Keratinocyte (primary cell): ENCODE results near the gene TNXB. TPM values are rescaled to one million over a fixed set of nuclear protein-coding genes. Genes with fewer than 3 reads are reported as not detected.
"Not testable (repeated sequence)": the region's sequence is repeated elsewhere in the genome, so short reads cannot be mapped to it uniquely, and the experiment has no call there.

Experiments
- DNase-seq: peaks from one replicate; pipeline ENCODE4 v3.0.0-alpha.2; 2011; ENCODE audit warnings: low read depth, missing footprints, low spot score
- FAIRE-seq: peaks from 2 replicates; lab custom pipeline; 2011; peaks lifted over from hg19 to GRCh38; lab: Jason Lieb, UNC
- H2AFZ ChIP-seq: 2 replicates; pipeline ENCODE4 v1.6.0; 2012; ENCODE audit warnings: low read length, control low read depth, inconsistent platforms; ENCODE audit not compliant: control insufficient read depth
- H3K27ac ChIP-seq: 2 replicates; pipeline ENCODE4 v1.5.1; 2011; ENCODE audit warnings: low read length; ENCODE audit not compliant: control insufficient read depth, insufficient read depth
- H3K27me3 ChIP-seq: 3 replicates; pipeline ENCODE4 v1.6.0; 2011; ENCODE audit warnings: low read length; ENCODE audit not compliant: control insufficient read depth, insufficient read depth; ENCODE audit errors: extremely low read depth
- H3K36me3 ChIP-seq, 2 experiments: 2 replicates in 1 of 2; 3 replicates in 1 of 2; pipeline ENCODE4 v1.5.1; 2011; ENCODE audit warnings: low read length in 2 of 2, mild to moderate bottlenecking in 1 of 2; ENCODE audit not compliant: control insufficient read depth in 2 of 2, insufficient read depth in 2 of 2; ENCODE audit errors: extremely low read depth in 1 of 2
- H3K4me1 ChIP-seq: 3 replicates; pipeline ENCODE4 v1.5.1; 2011; ENCODE audit warnings: low read length; ENCODE audit not compliant: control insufficient read depth, insufficient read depth; ENCODE audit errors: extremely low read depth
- H3K4me2 ChIP-seq: 3 replicates; pipeline ENCODE4 v1.6.0; 2011; ENCODE audit warnings: low read depth, low read length; ENCODE audit not compliant: control insufficient read depth, insufficient read depth; ENCODE audit errors: extremely low read depth
- H3K4me3 ChIP-seq, 3 experiments: fragments of 200-600 bp in 1 of 3; sonication (generic) in 1 of 3; 2 replicates in 2 of 3; 3 replicates in 1 of 3; pipeline ENCODE4 v1.5.1; 2011 to 2016; ENCODE audit warnings: low read length in 3 of 3, mild to moderate bottlenecking in 3 of 3, control low read depth in 2 of 3, inconsistent platforms in 1 of 3, low read depth in 1 of 3, mixed read lengths in 1 of 3, mixed run types in 1 of 3, moderate library complexity in 1 of 3; ENCODE audit not compliant: control insufficient read depth in 2 of 3, insufficient read depth in 2 of 3; ENCODE audit errors: extremely low read depth in 1 of 3
- H3K79me2 ChIP-seq: 2 replicates; pipeline ENCODE4 v1.6.0; 2012; ENCODE audit warnings: low read length; ENCODE audit not compliant: control insufficient read depth, insufficient read depth
- H3K9ac ChIP-seq: 3 replicates; pipeline ENCODE4 v1.6.0; 2011; ENCODE audit warnings: low read length; ENCODE audit not compliant: control insufficient read depth, insufficient read depth; ENCODE audit errors: extremely low read depth
- H3K9me1 ChIP-seq: 3 replicates; pipeline ENCODE4 v1.6.0; 2011; ENCODE audit warnings: low read length; ENCODE audit not compliant: control insufficient read depth, insufficient read depth; ENCODE audit errors: extremely low read depth
- H3K9me3 ChIP-seq: 2 replicates; pipeline ENCODE4 v1.5.1; 2012; ENCODE audit warnings: low read depth, low read length; ENCODE audit not compliant: control insufficient read depth
- H4K20me1 ChIP-seq: 3 replicates; pipeline ENCODE4 v1.6.0; 2011; ENCODE audit warnings: low read length; ENCODE audit not compliant: control insufficient read depth, insufficient read depth; ENCODE audit errors: extremely low read depth
- CTCF ChIP-seq, 3 experiments: IDR thresholded peaks in 1 of 3; conservative IDR thresholded peaks in 1 of 3; optimal IDR thresholded peaks in 1 of 3; 2 replicates in 2 of 3; 3 replicates in 1 of 3; pipeline versions ENCODE3 to v1.5.1; 2011; ENCODE audit warnings: low read length in 3 of 3, mild to moderate bottlenecking in 3 of 3, moderate library complexity in 2 of 3, control low read depth in 1 of 3, inconsistent platforms in 1 of 3; ENCODE audit not compliant: insufficient read depth in 2 of 3; ENCODE audit errors: extremely low read depth in 1 of 3
- EZH2 ChIP-seq: IDR thresholded peaks from one replicate; pipeline ENCODE4 v1.6.1; 2012; ENCODE audit warnings: inconsistent platforms, mild to moderate bottlenecking, low read length, moderate library complexity
- dilution Hi-C: fragments of 300-500 bp; cut with MboI; formaldehyde crosslinking; loops from one replicate; pipeline ENCODE4 v1.7.0; 2020; ENCODE audit warnings: low sequenced_read_pairs; ENCODE audit not compliant: extremely low pct_ligation_motif_present
- polyA plus RNA-seq, 5 experiments: library from polyadenylated mRNA; depleted of rRNA in 3 of 5; stranded (reverse) in 3 of 5; stranded (forward) in 1 of 5; unstranded in 1 of 5; fragments of >200 nt; gene quantifications; 1 replicate in 1 of 5; 2 replicates in 3 of 5; 3 replicates in 1 of 5; pipeline versions ENCODE4 v1.2.1 to v1.2.3, GENCODE V29; 2011 to 2012; ENCODE audit warnings: missing spikeins in 2 of 5, low read depth in 1 of 5, low replicate concordance in 1 of 5

The TNXB gene
- polyA plus RNA-seq, 1 donor (not counting 4 experiments of a cell fraction or from before 2014, with no cell fraction given) = 0.25 TPM

GRCh38 chr6:32050562-32050961 lies 58.6 kb downstream of the TNXB start:
- FAIRE-seq (no peak), DNase-seq (no peak)
- Histone ChIP-seq H3K36me3 (no peaks in the 10 kb centered on the region), H3K27me3 (peaks cover 8% of the 10 kb centered on the region), H3K79me2 (no peaks in the 10 kb centered on the region), H3K4me3 (no peak overlapping the region), H3K27ac (no peak overlapping the region), H2AFZ (no peak overlapping the region), H3K4me1 (peaks cover 7% of the 10 kb centered on the region), H3K9ac (no peak overlapping the region), H3K9me1 (no peaks in the 10 kb centered on the region), H4K20me1 (no peaks in the 10 kb centered on the region), H3K4me2 (no peak overlapping the region), H3K9me3 (no peaks in the 10 kb centered on the region)
- no peak for TF ChIP-seq EZH2
- TF ChIP-seq CTCF (optimal IDR thresholded peaks at IDR 0.05 in 1 of 3, IDR thresholded peaks at IDR 0.05 in 1 of 3, conservative IDR thresholded peaks at IDR 0.05 in 1 of 3; ENCODE audit: extremely low read depth in 1 of 3, insufficient read depth in 2 of 3, low read length in 3 of 3) = no peak
- dilution Hi-C loops = no loop called here

DNA sequence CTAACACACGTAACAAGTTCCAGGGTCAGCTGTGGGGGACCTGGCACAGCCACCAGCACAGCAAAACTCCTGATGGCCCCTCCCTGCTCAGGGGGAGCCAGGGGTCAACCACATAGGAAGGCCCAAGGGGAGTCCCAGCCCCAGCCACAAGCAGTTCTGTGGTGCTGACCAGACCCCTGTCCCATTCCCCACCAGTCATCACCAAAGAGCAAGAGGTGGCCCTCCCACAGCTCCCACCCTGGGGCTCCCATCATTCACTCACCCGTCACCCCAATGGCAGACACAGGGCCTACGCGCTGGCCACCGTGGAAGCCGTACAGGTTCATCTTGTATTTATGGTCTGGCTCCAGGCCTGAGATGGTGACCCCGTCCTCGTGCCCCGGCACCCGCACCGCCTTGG lies 59.4 kb downstream of the TNXB start:
- dilution Hi-C loops, H3K9me1 ChIP-seq, H3K79me2 ChIP-seq, FAIRE-seq, DNase-seq, H2AFZ ChIP-seq, H3K4me2 ChIP-seq, H3K4me1 ChIP-seq, H3K9me3 ChIP-seq, H3K36me3 ChIP-seq, H4K20me1 ChIP-seq, H3K27me3 ChIP-seq, H3K9ac ChIP-seq, H3K27ac ChIP-seq, H3K4me3 ChIP-seq: not testable (repeated sequence)

DNA sequence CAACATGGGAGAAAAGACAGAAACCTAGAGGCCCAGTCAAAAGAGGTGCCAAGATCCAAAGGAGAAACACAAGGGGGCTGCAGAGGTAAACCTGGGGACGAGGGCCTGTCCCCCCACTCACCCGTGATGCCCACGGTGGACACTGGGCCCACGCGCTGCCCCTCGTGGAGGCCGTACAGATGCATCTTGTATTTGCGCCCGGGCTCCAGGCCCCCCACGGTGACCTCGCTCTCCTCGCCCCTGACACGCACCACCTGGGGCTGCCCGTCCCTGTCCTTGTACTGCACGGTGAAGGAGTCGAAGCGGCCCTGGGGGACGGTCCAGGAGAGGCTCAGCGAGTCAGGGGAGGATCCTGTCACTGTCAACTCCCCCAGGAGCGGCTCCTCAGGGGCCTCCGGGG lies 60.0 kb downstream of the TNXB start:
- H3K4me3 ChIP-seq, H3K36me3 ChIP-seq, H3K79me2 ChIP-seq, H3K4me2 ChIP-seq, H3K9me3 ChIP-seq, H3K4me1 ChIP-seq, dilution Hi-C loops, H3K27ac ChIP-seq, DNase-seq, FAIRE-seq, H2AFZ ChIP-seq, H4K20me1 ChIP-seq, H3K27me3 ChIP-seq, H3K9me1 ChIP-seq, H3K9ac ChIP-seq: not testable (repeated sequence)
